Uterus (tissue), 4 donors: ENCODE data around the gene OPN4. TPM values are rescaled to one million over a fixed set of nuclear protein-coding genes. Genes with fewer than 3 reads are reported as not detected.
A peak's percentile ranks its signal among the peaks of the same experiment; 100 is the strongest.

ENCODE experiments used
- DNase-seq, 2 donors: peaks; one replicate each; pipeline ENCODE4 v3.0.0-alpha.2; 2019 to 2020
- H3K27ac ChIP-seq, 2 donors: fragments of 200-600 bp; sonication (generic); 1 replicate in 1 of 2; 2 replicates in 1 of 2; pipeline ENCODE4 v1.5.1; 2016 to 2018
- H3K27me3 ChIP-seq, 2 donors: fragments of 200-600 bp; sonication (generic); one replicate each; pipeline ENCODE4 v1.5.1; 2018 to 2019; ENCODE audit warnings: control low read depth in 1 of 2
- H3K36me3 ChIP-seq, 2 donors: fragments of 200-600 bp; sonication (generic); one replicate each; pipeline ENCODE4 v1.5.1; 2019; ENCODE audit warnings: control low read depth in 1 of 2
- H3K4me1 ChIP-seq, 2 donors: fragments of 200-600 bp; sonication (generic); one replicate each; pipeline ENCODE4 v1.5.1; 2018 to 2019; ENCODE audit warnings: control low read depth in 1 of 2
- H3K4me3 ChIP-seq, 2 donors: fragments of 200-600 bp; sonication (generic); 1 replicate in 1 of 2; 2 replicates in 1 of 2; pipeline ENCODE4 v1.5.1; 2018 to 2019; ENCODE audit warnings: mild to moderate bottlenecking in 1 of 2
- H3K9me3 ChIP-seq, 2 donors: fragments of 200-600 bp; sonication (generic); one replicate each; pipeline ENCODE4 v1.5.1; 2019; ENCODE audit warnings: control low read depth in 1 of 2
- POLR2A ChIP-seq, 2 donors: fragments of 450-650 bp; IDR thresholded peaks; one replicate each; pipeline ENCODE4 v1.6.1; 2016; ENCODE audit warnings: antibody characterized with exemption in 2 of 2, mild to moderate bottlenecking in 1 of 2, moderate library complexity in 1 of 2
- intact Hi-C: fragments of 100-400 bp; cut with DNase I; formaldehyde crosslinking; loops from one replicate; pipeline ENCODE4 v1.15.1; 2023; ENCODE audit warnings: low total_unique reads
- total RNA-seq, 4 donors: library from RNA; depleted of rRNA in 3 of 4; stranded (reverse); fragments of >200 nt in 3 of 4; gene quantifications; one replicate each; pipeline versions ENCODE4 v1.1.0 to v1.2.4, GENCODE V29; 2014 to 2023
- TF ChIP-seq, protein P1 (sequence below), 4 experiments: fragments of 200-600 bp in 2 of 4; fragments of 450-650 bp in 2 of 4; sonication (generic) in 2 of 4; IDR thresholded peaks; one replicate each; pipeline ENCODE4 v1.5.1; 2016 to 2019; ENCODE audit warnings: antibody characterized with exemption in 4 of 4, mild to moderate bottlenecking in 2 of 4, moderate library complexity in 1 of 4
- donor health status: DM: yes; HTN: yes; CAD: no.

Gene OPN4
- total RNA-seq, 4 donors from 2014 or later = not detected

DNA sequence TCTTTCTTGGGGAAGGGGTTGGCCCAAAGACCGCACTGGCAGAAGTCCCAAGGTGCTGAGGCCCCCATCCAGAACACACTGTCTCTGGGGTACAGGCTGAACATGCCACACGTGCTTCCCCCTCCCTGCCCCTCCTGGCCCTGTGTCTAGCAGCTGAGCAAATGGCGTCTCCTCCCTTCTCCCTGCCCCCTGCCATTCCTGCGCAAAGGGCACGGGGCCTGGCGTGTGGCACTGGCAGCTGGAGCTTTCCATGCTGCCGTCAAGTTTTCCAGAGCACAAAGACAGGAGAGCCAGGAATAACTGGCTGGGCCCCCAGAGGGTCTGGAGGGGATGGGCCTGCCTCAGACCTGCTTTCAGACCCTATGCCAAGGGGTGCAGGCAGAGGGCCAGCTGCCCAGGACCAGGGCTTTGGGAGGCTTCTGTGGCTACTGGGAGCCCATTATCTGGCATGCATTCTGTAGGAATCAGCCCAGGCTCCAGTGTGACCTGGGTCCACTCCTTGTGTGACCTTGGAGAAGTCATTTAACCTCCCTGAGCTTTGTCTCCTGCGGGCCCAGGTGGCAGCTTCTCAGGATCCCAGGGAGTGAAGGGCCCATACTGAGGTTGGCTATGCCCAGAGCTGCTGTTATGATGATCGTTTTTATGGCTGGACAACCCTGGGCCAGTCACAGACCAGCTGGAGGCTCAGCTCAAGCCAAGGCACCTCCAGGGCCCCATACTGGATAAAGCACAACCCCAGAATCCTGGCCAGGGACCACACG is 13.3 kb downstream of the OPN4 start:
- H3K4me1 ChIP-seq = no peaks in the 10 kb centered on the region
- H3K9me3 ChIP-seq = no peaks in the 10 kb centered on the region
- TF ChIP-seq, protein P1, sequence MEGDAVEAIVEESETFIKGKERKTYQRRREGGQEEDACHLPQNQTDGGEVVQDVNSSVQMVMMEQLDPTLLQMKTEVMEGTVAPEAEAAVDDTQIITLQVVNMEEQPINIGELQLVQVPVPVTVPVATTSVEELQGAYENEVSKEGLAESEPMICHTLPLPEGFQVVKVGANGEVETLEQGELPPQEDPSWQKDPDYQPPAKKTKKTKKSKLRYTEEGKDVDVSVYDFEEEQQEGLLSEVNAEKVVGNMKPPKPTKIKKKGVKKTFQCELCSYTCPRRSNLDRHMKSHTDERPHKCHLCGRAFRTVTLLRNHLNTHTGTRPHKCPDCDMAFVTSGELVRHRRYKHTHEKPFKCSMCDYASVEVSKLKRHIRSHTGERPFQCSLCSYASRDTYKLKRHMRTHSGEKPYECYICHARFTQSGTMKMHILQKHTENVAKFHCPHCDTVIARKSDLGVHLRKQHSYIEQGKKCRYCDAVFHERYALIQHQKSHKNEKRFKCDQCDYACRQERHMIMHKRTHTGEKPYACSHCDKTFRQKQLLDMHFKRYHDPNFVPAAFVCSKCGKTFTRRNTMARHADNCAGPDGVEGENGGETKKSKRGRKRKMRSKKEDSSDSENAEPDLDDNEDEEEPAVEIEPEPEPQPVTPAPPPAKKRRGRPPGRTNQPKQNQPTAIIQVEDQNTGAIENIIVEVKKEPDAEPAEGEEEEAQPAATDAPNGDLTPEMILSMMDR (IDR thresholded peaks at IDR 0.05) = no peak
- TF ChIP-seq POLR2A (IDR thresholded peaks at IDR 0.05) = no peak
- H3K36me3 ChIP-seq = no peaks in the 10 kb centered on the region
- no peaks in the 10 kb centered on the region for H3K27me3 ChIP-seq
- H3K4me3 ChIP-seq = no peak overlapping the region
- intact Hi-C loops = no loop called here
- no peak for DNase-seq
- peak overlapping the region; percentile 73 to 84 for H3K27ac ChIP-seq

GRCh38 chr10:86668297-86669165 is 14.2 kb downstream of the OPN4 start, which contains the start of gene LDB3:
Gene LDB3, plus strand, starts transcription at chr10:86668511. Its CDS starts 181 bp downstream, at chr10:86668692.
- H3K36me3 ChIP-seq = no peaks in the 10 kb centered on the region
- H3K9me3 ChIP-seq = no peaks in the 10 kb centered on the region
- peak within 1 kb of the TSS; percentile 20 to 35 for H3K4me3 ChIP-seq
- TF ChIP-seq POLR2A (IDR thresholded peaks at IDR 0.05) = peak; percentile 12 to 44
- TF ChIP-seq, protein P1 (IDR thresholded peaks at IDR 0.05) = no peak
- DNase-seq = peak; percentile 57 to 77
- peak within 1 kb of the TSS; percentile 73 to 84 for H3K27ac ChIP-seq
- no peaks in the 10 kb centered on the region for H3K4me1 ChIP-seq
- intact Hi-C loops = no loop called here
- no peaks in the 10 kb centered on the region for H3K27me3 ChIP-seq

DNA sequence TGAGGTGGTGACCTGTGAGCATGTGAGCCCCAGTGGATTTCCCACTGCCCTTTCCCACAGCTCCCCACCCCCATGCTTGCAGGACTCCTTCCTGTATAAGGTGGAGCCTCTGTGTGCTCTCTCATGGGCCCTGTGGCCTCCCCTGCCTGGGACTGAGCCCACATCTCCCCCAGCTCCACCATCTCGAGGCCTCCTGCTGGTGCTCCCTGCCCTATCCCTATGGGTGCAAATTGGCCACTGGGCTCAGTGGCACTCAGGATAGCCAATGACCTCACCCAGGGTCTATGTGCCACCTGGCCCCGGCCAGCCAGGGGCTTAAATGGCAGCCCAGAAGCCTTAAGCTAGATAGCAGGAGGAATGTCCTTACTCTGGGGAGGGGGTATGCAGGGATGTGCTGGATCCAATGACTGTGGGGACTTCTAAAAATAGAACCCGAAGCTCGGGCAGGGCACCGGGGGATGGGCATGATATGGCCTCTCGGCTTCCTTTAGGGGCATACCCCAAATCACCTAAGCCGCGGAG is 16.0 kb downstream of the OPN4 start:
- TF ChIP-seq, protein P1 (IDR thresholded peaks at IDR 0.05) = no peak
- TF ChIP-seq POLR2A (IDR thresholded peaks at IDR 0.05) = no peak
- Histone ChIP-seq H3K36me3 (no peaks in the 10 kb centered on the region), H3K4me1 (no peaks in the 10 kb centered on the region), H3K27ac (peak overlapping the region; percentile 73 to 84), H3K9me3 (no peaks in the 10 kb centered on the region), H3K4me3 (no peak overlapping the region), H3K27me3 (no peaks in the 10 kb centered on the region)
- no peak for DNase-seq
- intact Hi-C loops = no loop called here

DNA sequence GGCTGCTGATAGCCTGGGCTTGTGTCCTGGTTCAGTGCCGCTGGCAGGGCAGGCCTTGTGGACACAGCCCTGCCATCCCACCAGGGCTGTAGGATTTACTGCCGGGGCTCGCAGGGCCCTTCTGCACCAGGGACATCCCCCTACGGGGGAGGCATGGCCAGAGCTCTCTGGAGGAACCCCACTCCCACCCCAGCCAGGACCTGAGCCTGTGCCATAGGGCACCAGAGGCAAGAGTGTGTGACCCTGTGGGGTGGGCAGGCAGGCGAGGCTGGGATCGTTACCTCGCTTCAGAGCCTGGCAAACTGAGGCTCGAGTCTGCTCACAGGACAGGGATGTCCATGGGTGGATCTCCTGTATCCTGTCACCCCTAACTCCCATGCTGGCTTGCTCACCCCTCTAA is 16.5 kb downstream of the OPN4 start:
- intact Hi-C loops = no loop called here
- Histone ChIP-seq H3K36me3 (no peaks in the 10 kb centered on the region), H3K4me3 (no peak overlapping the region), H3K4me1 (no peaks in the 10 kb centered on the region), H3K9me3 (no peaks in the 10 kb centered on the region), H3K27me3 (no peaks in the 10 kb centered on the region), H3K27ac (peak overlapping the region; percentile 73 to 84)
- DNase-seq = no peak
- TF ChIP-seq POLR2A (IDR thresholded peaks at IDR 0.05) = no peak
- TF ChIP-seq, protein P1 (IDR thresholded peaks at IDR 0.05) = no peak
